HAP-1 (cell line): ENCODE results near the gene EFCAB6.

Experiments
- DNase-seq, 2 experiments: peaks; one replicate each; pipeline ENCODE4 v3.0.0-alpha.2; 2016 to 2020; ENCODE audit warnings: low spot score in 2 of 2
- H3K27me3 ChIP-seq: fragments of 250-450 bp; sonication (Bioruptor Pico); 2 replicates; pipeline ENCODE4 v1.5.1; 2020; ENCODE audit warnings: low read depth, mild to moderate bottlenecking, moderate library complexity
- H3K36me3 ChIP-seq: fragments of 250-450 bp; sonication (Bioruptor Pico); replicated peaks from 2 replicates; pipeline ENCODE4 v1.5.1; 2020; ENCODE audit warnings: mild to moderate bottlenecking
- H3K4me1 ChIP-seq: fragments of 250-450 bp; sonication (Bioruptor Pico); 2 replicates; pipeline ENCODE4 v1.5.1; 2020; ENCODE audit warnings: mild to moderate bottlenecking
- H3K4me3 ChIP-seq: fragments of 250-450 bp; sonication (Bioruptor Pico); 2 replicates; pipeline ENCODE4 v1.5.1; 2020; ENCODE audit warnings: mild to moderate bottlenecking, moderate library complexity
- H3K9me3 ChIP-seq: fragments of 250-450 bp; sonication (Bioruptor Pico); 2 replicates; pipeline ENCODE4 v1.5.1; 2020; ENCODE audit warnings: mild to moderate bottlenecking, moderate library complexity
- in situ Hi-C: fragments of 300-500 bp; cut with MboI; formaldehyde crosslinking; loops from 3 replicates; pipeline ENCODE4 v1.14.3; 2020; ENCODE audit warnings: low sequenced_read_pairs, inconsistent platforms, mixed read lengths

EFCAB6 gene

DNA sequence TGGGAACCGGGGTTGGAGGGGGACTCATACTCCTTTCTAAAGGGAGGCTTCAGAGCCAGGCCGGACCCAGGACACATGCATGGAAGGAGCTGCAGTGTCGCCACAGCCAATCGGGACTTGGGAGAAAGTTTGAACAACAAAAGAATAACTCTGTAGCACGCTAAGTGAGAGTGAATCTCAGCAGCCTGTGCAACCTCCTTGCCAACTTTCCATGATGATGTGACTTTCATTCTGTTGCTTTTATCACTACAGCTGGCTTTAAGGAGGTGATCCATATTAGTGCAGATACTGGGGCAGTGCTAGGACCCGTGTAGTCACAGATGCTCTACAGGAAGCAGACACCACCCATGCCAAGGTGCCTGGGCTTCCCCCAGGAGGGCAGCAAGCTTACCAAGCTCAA is 243.0 kb downstream of the EFCAB6 start:
- Histone ChIP-seq H3K9me3 (no peaks in the 10 kb centered on the region), H3K36me3 (no peaks in the 10 kb centered on the region), H3K4me1 (no peaks in the 10 kb centered on the region), H3K27me3 (peaks cover 12% of the 10 kb centered on the region), H3K4me3 (no peak overlapping the region)
- in situ Hi-C loops = no loop called here
- no peak for DNase-seq

DNA sequence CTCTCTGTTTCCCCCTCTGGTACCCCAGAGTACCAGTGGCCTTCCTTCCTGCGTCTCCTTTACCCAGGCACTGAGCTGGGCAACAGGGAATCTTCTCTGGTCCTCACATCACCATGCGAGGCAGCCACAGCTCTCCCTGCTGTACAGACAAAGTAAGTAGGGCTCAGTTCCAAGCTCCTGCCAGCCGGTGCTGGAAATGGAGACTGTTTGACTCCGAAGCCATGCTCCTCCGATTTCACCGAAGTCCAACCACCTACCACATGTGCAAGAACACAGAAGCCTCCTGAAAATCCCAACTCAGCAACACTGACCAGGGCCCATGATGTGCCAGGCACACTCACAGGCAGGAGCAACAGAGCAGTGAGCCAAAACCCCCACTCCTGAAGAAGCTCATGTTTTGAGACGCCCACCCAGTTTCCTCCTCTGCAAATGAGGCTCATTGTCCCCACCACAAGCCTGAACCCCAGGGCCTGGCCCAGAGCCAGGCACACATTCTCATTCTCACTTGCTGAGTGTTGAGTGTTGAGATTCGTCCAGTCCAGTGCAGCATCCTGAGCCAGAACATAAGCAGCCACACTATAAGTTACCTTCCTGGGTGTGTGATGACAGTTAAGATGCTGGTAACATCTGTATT is 244.3 kb downstream of the EFCAB6 start:
- Histone ChIP-seq H3K4me3 (no peak overlapping the region), H3K36me3 (no peaks in the 10 kb centered on the region), H3K9me3 (no peaks in the 10 kb centered on the region), H3K27me3 (peaks cover 12% of the 10 kb centered on the region), H3K4me1 (no peaks in the 10 kb centered on the region)
- in situ Hi-C loops = no loop called here
- no peak for DNase-seq

DNA sequence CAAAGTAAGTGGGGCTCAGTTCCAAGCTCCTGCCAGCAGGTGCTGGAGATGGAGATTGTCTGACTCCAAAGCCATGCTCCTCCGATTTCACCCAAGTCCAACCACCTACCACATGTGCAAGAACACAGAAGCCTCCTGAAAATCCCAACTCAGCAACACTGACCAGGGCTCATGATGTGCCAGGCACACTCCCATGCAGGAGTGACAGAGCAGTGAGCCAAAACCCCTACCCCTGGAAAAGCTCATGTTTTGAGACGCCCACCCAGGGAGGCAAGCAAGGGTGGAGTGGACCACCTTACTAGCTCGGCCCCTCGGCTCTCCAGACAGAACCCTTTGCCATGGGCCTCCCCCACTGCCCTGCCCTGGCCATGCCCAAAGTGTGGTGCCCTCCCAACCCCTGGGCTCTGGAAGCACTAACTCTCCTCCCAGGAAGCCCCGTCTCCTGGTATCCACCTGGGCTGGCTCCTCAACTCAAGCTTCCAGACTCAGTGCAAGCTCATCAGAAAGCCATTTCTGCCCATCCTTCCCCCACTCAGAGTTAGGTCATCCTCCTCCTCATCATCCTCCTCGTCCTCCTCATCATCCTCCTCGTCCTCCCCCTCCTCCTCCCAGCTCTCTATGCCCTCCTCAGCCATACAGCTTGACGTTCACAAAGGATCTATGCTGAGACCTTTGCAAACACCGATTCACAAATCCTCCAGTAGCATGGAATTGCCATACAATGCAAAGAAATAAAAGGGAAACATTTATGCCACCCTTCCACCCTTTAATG is 245.4 kb downstream of the EFCAB6 start:
- Histone ChIP-seq H3K36me3 (no peaks in the 10 kb centered on the region), H3K4me3 (no peak overlapping the region), H3K9me3 (no peaks in the 10 kb centered on the region), H3K4me1 (no peaks in the 10 kb centered on the region), H3K27me3 (peaks cover 9% of the 10 kb centered on the region)
- no peak for DNase-seq
- in situ Hi-C loops = no loop called here

DNA sequence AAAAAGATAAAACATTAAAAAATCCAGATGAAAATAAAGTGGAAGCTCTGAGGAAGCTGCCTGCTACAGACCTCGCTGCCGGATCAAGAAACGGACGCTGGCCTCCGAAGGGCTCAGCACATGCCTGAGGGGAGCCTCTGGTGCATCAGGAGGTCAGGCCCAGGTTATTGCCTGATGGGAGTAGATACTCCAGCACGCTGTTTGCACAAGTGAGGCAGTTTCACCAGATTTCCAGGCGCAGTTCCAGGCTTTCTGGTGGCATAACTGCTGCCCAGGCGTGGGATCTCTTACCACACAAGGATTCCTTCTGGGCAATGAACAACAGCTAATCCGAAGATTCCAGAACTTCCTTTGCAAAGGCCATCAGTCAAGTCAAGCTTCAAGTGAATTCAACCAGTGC is 246.1 kb downstream of the EFCAB6 start:
- H3K9me3 ChIP-seq = no peaks in the 10 kb centered on the region
- no peak for DNase-seq
- H3K4me3 ChIP-seq = no peak overlapping the region
- H3K36me3 ChIP-seq = no peaks in the 10 kb centered on the region
- in situ Hi-C loops = no loop called here
- no peaks in the 10 kb centered on the region for H3K4me1 ChIP-seq
- H3K27me3 ChIP-seq = peaks cover 5% of the 10 kb centered on the region

DNA sequence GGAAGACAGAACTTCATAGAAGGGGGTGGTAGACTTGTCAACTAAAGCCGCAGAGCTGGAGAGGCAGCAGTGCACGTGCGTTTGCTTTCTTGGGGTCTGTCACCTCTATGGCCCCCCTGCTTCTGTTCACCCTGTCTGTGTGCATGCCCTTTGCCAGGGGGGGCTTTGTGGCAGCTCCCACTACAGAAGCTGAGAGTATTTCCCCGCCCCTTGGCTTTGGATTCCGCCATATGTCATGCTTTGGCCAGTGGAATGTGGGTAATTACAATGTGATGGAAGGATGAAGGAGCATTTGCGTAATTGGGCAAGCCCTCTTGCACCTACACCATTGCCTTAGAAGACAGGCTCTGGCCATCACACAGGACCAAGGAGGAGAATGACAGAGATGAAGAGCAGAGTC is 247.2 kb downstream of the EFCAB6 start:
- Histone ChIP-seq H3K36me3 (no peaks in the 10 kb centered on the region), H3K27me3 (peaks cover 5% of the 10 kb centered on the region), H3K4me1 (no peaks in the 10 kb centered on the region), H3K9me3 (no peaks in the 10 kb centered on the region), H3K4me3 (no peak overlapping the region)
- no peak for DNase-seq
- in situ Hi-C loops = no loop called here

DNA sequence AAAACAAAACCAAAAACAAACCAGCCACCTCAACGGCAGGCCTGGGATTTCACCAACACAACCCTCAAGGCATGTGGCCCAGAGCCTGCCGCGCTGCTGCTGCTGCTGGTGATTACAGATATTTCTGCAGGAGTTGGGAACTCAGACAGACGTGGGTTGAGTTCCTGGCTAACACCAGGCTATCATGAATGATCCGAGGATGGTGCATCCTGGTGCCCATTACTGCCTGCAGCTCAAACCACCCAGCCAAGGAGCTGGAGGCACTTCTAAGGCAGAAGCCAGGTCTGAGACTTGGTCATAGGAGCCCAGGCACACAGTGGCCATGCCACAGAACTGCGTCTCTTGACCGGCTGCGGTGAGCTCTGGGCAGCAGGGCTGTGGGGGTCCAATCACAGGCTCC is 248.5 kb downstream of the EFCAB6 start:
- DNase-seq = no peak
- H3K36me3 ChIP-seq = no peaks in the 10 kb centered on the region
- H3K27me3 ChIP-seq = peaks cover 5% of the 10 kb centered on the region
- no peaks in the 10 kb centered on the region for H3K9me3 ChIP-seq
- in situ Hi-C loops = no loop called here
- H3K4me1 ChIP-seq = no peaks in the 10 kb centered on the region
- no peak overlapping the region for H3K4me3 ChIP-seq

DNA sequence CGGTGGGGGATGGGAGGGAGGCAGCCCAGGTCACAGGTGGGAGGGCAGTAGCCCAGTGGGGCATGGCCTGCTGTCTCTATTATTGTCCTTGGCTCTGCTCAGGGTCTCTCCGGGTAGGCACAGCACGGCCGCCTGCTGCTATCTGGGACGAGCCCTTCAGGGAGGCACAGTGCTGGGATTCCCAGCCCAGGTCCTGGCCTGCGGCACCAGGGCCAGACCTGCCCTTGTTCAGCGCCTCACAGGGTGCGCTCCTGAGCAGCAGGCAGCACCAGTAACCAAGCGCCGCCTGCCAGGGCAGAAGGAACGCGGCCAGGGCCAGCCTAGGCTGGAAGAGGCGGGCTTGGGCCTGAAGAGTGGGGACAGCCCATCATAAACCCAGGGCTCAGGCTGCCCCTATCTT is 249.3 kb downstream of the EFCAB6 start:
- Histone ChIP-seq H3K36me3 (no peaks in the 10 kb centered on the region), H3K27me3 (peaks cover 3% of the 10 kb centered on the region), H3K9me3 (no peaks in the 10 kb centered on the region), H3K4me1 (no peaks in the 10 kb centered on the region), H3K4me3 (no peak overlapping the region)
- in situ Hi-C loops = no loop called here
- no peak for DNase-seq

DNA sequence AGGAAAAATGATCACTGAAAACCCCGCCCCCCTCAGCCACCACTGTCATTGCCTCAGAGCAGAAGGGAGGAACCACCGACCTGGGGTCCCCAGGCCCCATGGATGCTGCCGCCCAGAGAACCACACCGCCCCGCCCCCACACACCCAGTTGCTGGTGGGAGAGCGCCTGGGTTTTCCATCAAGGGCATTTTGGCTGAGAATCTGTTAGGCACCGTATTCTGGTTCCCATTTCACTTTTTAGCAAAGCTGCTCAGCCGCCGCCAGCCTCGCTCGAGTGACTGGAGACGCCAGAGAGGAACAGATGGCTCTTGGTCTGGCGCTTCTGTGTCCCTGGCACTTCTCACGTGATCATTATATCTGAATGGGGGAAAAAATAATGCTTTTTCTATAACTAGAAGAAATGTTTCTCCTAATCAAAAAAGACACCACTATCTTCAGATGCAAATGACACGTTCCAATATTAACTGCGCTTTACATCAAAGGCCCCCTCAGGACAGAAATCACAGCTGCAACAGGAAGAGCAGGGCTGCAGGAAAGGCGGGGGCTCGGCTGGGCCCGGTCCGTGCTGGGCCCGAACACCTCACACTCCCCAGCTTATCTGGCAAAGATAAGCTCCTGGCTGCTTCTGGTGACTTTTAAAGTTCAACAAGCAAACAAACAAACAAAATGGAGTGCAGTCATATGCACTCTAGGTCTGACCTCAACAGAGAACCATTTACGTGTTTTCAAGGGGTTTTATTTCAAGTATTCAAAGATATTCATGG is 250.5 kb downstream of the EFCAB6 start:
- Histone ChIP-seq H3K36me3 (no peaks in the 10 kb centered on the region), H3K4me1 (no peaks in the 10 kb centered on the region), H3K27me3 (no peaks in the 10 kb centered on the region), H3K9me3 (no peaks in the 10 kb centered on the region), H3K4me3 (no peak overlapping the region)
- in situ Hi-C loops = no loop called here
- no peak for DNase-seq

DNA sequence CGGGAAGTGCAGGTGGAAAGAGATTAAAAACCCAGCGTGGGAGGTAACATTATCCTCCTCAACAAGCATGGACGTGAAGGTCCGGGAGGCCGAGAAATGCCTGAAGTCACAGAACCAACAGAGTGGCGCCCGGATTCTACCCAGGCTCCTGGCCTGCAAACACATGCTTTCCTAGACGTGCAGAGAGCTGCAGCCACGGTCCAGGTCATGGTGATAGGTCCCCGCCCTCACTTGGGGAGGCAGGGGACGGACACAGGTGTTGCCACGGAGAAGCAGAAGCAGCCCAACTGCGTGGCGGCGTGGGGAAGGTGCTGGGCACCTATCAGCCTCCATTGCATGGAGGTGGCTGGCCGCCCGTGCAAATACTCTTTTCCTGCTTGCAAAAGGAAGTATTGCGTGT is 251.5 kb downstream of the EFCAB6 start:
- in situ Hi-C loops = no loop called here
- no peak for DNase-seq
- Histone ChIP-seq H3K27me3 (no peaks in the 10 kb centered on the region), H3K4me1 (no peaks in the 10 kb centered on the region), H3K36me3 (no peaks in the 10 kb centered on the region), H3K9me3 (no peaks in the 10 kb centered on the region), H3K4me3 (no peak overlapping the region)

DNA sequence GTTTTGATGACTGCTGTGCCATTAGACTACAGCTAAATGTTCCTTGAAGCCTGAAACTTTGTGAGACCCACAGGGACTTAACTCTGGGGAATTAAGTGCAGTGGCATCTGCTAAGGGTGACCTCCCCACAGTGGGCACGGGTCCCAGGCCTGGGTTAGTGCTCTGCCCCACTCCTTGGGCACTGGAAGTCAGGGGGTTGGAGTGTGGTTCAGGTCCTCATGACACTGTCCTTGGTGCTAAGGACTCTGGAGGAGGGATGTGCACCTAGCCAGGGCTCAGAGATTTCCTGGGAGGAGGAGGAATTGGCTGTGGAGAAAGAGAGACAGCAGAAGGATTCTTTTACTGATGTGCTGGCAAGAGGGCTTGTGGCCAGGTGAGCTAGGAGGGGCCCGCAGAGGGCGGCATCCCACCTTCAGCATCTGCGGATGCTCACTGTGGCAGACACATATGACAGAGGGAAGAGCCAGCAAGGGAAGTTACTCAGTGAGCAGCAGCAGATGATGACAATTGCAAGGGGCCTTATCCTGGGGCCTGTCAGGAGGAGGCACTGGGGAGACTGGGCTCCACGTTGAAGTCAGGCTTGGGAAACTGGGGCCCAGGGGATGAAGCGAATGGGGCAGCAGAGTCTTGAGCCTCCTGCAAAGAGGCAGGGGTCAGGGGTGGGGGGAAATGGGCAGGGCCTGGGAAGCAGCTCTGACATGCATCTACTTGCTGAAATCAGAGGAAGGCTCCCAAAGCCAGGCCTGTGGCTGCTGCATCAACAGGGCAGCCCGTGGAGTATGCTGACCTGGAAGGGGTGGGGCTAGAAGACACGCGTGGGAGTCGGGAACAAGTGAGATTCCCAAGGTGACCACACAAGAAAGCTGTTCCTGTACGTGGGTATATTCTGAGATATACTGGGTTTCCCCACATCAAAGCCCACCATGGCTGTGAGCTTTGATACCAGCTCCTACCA is 256.3 kb downstream of the EFCAB6 start:
- no peak for DNase-seq
- no peaks in the 10 kb centered on the region for H3K36me3 ChIP-seq
- no peaks in the 10 kb centered on the region for H3K27me3 ChIP-seq
- in situ Hi-C loops = no loop called here
- no peak overlapping the region for H3K4me3 ChIP-seq
- H3K9me3 ChIP-seq = no peaks in the 10 kb centered on the region
- H3K4me1 ChIP-seq = no peaks in the 10 kb centered on the region

DNA sequence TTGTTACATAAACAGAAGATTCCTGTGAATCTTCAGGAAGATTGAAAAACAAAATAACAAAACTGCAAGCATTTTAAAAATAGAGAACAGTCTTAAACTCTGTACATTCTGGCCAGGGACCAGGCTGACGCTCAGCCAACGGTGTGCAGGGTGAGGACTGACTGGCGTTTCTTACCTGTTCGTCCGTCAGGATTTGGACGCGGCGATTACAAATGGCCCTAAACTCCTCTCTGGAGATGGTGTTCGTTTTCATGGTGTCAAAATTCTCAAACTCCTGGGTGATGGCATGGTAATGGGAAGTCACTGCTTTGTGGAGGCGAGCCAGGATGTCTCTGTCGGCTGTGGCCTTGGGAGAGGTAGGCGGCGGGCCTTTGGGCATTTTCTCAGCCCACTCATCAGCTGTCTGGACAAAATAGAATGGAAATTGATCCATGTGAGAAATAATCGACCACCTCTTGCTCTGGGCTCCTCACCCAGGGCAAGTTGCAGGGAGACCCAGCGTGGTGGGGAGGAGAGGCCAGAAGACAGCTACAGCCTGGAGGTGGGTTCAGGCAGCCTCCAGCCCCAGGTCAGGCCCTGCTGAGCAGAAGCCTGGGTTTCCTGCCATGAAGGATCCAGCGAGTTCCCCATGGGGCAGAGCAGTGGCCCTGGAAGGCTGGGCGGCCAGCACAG is 257.3 kb downstream of the EFCAB6 start:
- H3K4me3 ChIP-seq = no peak overlapping the region
- H3K36me3 ChIP-seq = no peaks in the 10 kb centered on the region
- in situ Hi-C loops = no loop called here
- no peaks in the 10 kb centered on the region for H3K9me3 ChIP-seq
- H3K27me3 ChIP-seq = no peaks in the 10 kb centered on the region
- H3K4me1 ChIP-seq = no peaks in the 10 kb centered on the region
- DNase-seq = no peak

DNA sequence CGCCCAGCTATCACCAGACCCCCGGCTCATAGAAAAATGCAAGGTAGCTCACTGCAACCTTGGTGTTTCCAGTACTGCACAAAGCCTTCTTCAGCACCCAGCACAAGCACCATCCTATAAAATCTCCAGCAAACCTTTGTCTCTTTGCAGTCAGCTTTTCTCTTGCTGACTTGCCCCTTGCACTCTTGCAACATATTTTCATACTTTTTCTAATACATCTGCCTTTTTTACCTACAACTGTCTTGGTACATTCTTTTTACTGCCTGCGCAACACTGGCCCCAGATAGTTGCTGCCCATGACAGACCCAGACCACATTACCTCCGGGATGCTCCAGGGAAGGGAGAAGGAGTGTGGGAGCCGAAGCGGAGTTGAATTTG is 257.9 kb downstream of the EFCAB6 start:
- H3K4me1 ChIP-seq = no peaks in the 10 kb centered on the region

More for the DNA sequence above, 257.9 kb downstream of the EFCAB6 start:
- no peak for DNase-seq
- no peaks in the 10 kb centered on the region for H3K36me3 ChIP-seq
- in situ Hi-C loops = no loop called here
- no peaks in the 10 kb centered on the region for H3K9me3 ChIP-seq
- no peak overlapping the region for H3K4me3 ChIP-seq
- no peaks in the 10 kb centered on the region for H3K27me3 ChIP-seq
